PC-3 (cell line): ENCODE data around the gene B4GALNT1. TPM values are rescaled to one million over a fixed set of nuclear protein-coding genes. Genes with fewer than 3 reads are reported as not detected.

Experiments
- ATAC-seq: fragments of 200-7000 bp; cut with Tn5 transposase; 2 replicates; pipeline ENCODE4 v1.9.1; 2020; ENCODE audit warnings: mild to moderate bottlenecking, moderate library complexity
- BruUV-seq: library from RNA; stranded (reverse); fragments of 400-500 nt; replicated peaks from 2 replicates; lab custom pipeline; 2021; lab: Mats Ljungman, UMichigan
- CTCF ChIA-PET: fragments of 300-600 bp; sonication (Branson Sonifier 250); formaldehyde crosslinking; loops from one replicate; lab custom pipeline; 2022; ENCODE audit warnings: antibody characterized with exemption; lab: Charles Lee
- POLR2A ChIA-PET: fragments of 300-600 bp; sonication (Branson Sonifier 250); formaldehyde crosslinking; loops from one replicate; lab custom pipeline; 2022; ENCODE audit warnings: antibody characterized with exemption; ENCODE audit not compliant: unreplicated experiment; lab: Charles Lee
- DNase-seq: peaks from one replicate; pipeline ENCODE4 v3.0.0-alpha.2; 2015
- H2AFZ ChIP-seq: fragments of 300-600 bp; sonication (generic); 2 replicates; pipeline ENCODE4 v1.6.0; 2016; ENCODE audit warnings: antibody characterized with exemption, low read length
- H3F3A ChIP-seq: fragments of 300-600 bp; sonication (generic); one replicate; pipeline ENCODE4 v1.6.0; 2017; ENCODE audit warnings: antibody characterized with exemption, low read length, control low read depth, mild to moderate bottlenecking; ENCODE audit not compliant: unreplicated experiment
- H3K27ac ChIP-seq: fragments of 300-600 bp; sonication (generic); 2 replicates; pipeline ENCODE4 v1.5.1; 2016; ENCODE audit warnings: mild to moderate bottlenecking, low read length
- H3K27me3 ChIP-seq: fragments of 300-600 bp; sonication (generic); 2 replicates; pipeline ENCODE4 v1.6.1; 2016; ENCODE audit warnings: low read length, mixed read lengths
- H3K36me3 ChIP-seq: fragments of 300-600 bp; sonication (generic); 2 replicates; pipeline ENCODE4 v1.6.1; 2016; ENCODE audit warnings: low read depth, mixed run types, low read length, mixed read lengths
- H3K4me1 ChIP-seq: fragments of 300-600 bp; sonication (generic); 2 replicates; pipeline ENCODE4 v1.5.1; 2016; ENCODE audit warnings: low read length; ENCODE audit not compliant: insufficient read depth
- H3K4me2 ChIP-seq: fragments of 300-600 bp; sonication (generic); 2 replicates; pipeline ENCODE4 v1.6.0; 2016; ENCODE audit warnings: low read length
- H3K4me3 ChIP-seq: fragments of 300-600 bp; sonication (generic); 2 replicates; pipeline ENCODE4 v1.5.1; 2016; ENCODE audit warnings: mild to moderate bottlenecking, low read length, mixed read lengths
- H3K79me2 ChIP-seq: fragments of 300-600 bp; sonication (generic); 2 replicates; pipeline ENCODE4 v1.6.1; 2017; ENCODE audit warnings: low read length, mixed read lengths
- H3K9ac ChIP-seq: fragments of 300-600 bp; sonication (generic); 2 replicates; pipeline ENCODE4 v1.6.0; 2016; ENCODE audit warnings: mild to moderate bottlenecking, low read length
- H3K9me2 ChIP-seq: fragments of 300-600 bp; sonication (generic); replicated peaks from 2 replicates; pipeline ENCODE4 v1.6.1; 2016; ENCODE audit warnings: mixed run types, low read length, mixed read lengths
- H3K9me3 ChIP-seq: fragments of 300-600 bp; sonication (generic); 2 replicates; pipeline ENCODE4 v1.6.1; 2016; ENCODE audit warnings: low read length, mixed read lengths
- H4K20me1 ChIP-seq: fragments of 300-600 bp; sonication (generic); 2 replicates; pipeline ENCODE4 v1.6.1; 2016; ENCODE audit warnings: low read length, mixed read lengths
- EZH2 ChIP-seq: fragments of 300-600 bp; sonication (generic); IDR thresholded peaks from one replicate; pipeline ENCODE4 v1.6.1; 2017; ENCODE audit warnings: antibody characterized with exemption, mild to moderate bottlenecking, low read length; ENCODE audit not compliant: unreplicated experiment
- EZH2phosphoT487 ChIP-seq: fragments of 300-600 bp; sonication (generic); IDR thresholded peaks from 2 replicates; pipeline ENCODE4 v1.6.1; 2018; ENCODE audit warnings: mild to moderate bottlenecking, antibody characterized with exemption, low read length, borderline replicate concordance
- intact Hi-C: fragments of 100-400 bp; cut with micrococcal nuclease; formaldehyde crosslinking; loops from 2 replicates; pipeline ENCODE4 v1.9.0; 2023
- total RNA-seq: library from RNA; depleted of rRNA; stranded (reverse); fragments of >200 nt; gene quantifications from 2 replicates; pipeline ENCODE4 v1.2.3, GENCODE V29; 2014
- TF ChIP-seq, protein P1 (sequence below): fragments of 300-600 bp; sonication (generic); conservative IDR thresholded peaks from 2 replicates; pipeline ENCODE4 v1.5.1; 2017; ENCODE audit warnings: antibody characterized with exemption, low read depth, mild to moderate bottlenecking, low read length

The B4GALNT1 gene
- total RNA-seq, 1 experiment from 2014 or later: 39.0 TPM

GRCh38 chr12:57622293-57623245, 10.4 kb downstream of the B4GALNT1 start:
- ChIA-PET POLR2A (no interaction called here), CTCF (interaction anchor here (1.0 kb wide), 1 partner anchor 40 kb away, joined by 4 read pairs; no protein-coding TSS in a partner anchor)
- BruUV-seq: no TSS peak

GRCh38 chr12:57621497-57622292, 11.3 kb downstream of the B4GALNT1 start:
- Histone ChIP-seq H3K27me3 (peaks cover 15% of the 10 kb centered on the region), H4K20me1 (no peaks in the 10 kb centered on the region), H3K79me2 (no peaks in the 10 kb centered on the region), H3K9me2 (no peaks in the 10 kb centered on the region), H3K9ac (no peak overlapping the region), H3F3A (no peaks in the 10 kb centered on the region), H3K4me3 (no peak overlapping the region), H3K36me3 (no peaks in the 10 kb centered on the region), H3K9me3 (no peaks in the 10 kb centered on the region), H3K4me1 (no peaks in the 10 kb centered on the region), H3K27ac (no peak overlapping the region), H2AFZ (peak overlapping the region; percentile 52; the same call in 1 of the 2 replicates), H3K4me2 (peak overlapping the region; percentile 77)
- ATAC-seq: peak; percentile 90
- ChIA-PET POLR2A (no interaction called here), CTCF (interaction anchor here (1.0 kb wide), 1 partner anchor 40 kb away, joined by 4 read pairs; no protein-coding TSS in a partner anchor)
- TF ChIP-seq, protein P1, sequence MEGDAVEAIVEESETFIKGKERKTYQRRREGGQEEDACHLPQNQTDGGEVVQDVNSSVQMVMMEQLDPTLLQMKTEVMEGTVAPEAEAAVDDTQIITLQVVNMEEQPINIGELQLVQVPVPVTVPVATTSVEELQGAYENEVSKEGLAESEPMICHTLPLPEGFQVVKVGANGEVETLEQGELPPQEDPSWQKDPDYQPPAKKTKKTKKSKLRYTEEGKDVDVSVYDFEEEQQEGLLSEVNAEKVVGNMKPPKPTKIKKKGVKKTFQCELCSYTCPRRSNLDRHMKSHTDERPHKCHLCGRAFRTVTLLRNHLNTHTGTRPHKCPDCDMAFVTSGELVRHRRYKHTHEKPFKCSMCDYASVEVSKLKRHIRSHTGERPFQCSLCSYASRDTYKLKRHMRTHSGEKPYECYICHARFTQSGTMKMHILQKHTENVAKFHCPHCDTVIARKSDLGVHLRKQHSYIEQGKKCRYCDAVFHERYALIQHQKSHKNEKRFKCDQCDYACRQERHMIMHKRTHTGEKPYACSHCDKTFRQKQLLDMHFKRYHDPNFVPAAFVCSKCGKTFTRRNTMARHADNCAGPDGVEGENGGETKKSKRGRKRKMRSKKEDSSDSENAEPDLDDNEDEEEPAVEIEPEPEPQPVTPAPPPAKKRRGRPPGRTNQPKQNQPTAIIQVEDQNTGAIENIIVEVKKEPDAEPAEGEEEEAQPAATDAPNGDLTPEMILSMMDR: peak; percentile 93
- TF ChIP-seq EZH2: no peak
- intact Hi-C loops: loop anchor here (1.0 kb wide), 1 partner anchor 38 kb away; no protein-coding TSS in a partner anchor
- no TSS peak for BruUV-seq
- peak; percentile 44 for DNase-seq

More at GRCh38 chr12:57622293-57623245, 10.4 kb downstream of the B4GALNT1 start:
- Histone ChIP-seq H3K36me3 (no peaks in the 10 kb centered on the region), H2AFZ (0 out of 2 replicates have a peak overlapping the region, but pooled peaks have one; percentile 52), H3K9me2 (no peaks in the 10 kb centered on the region), H3K4me1 (no peaks in the 10 kb centered on the region), H3K9me3 (no peaks in the 10 kb centered on the region), H3K4me2 (no peak overlapping the region; the same call in 1 of the 2 replicates), H3K79me2 (no peaks in the 10 kb centered on the region), H4K20me1 (no peaks in the 10 kb centered on the region), H3K9ac (no peak overlapping the region), H3K4me3 (no peak overlapping the region), H3F3A (no peaks in the 10 kb centered on the region), H3K27ac (no peak overlapping the region), H3K27me3 (peaks cover 15% of the 10 kb centered on the region)
- no peak for DNase-seq
- intact Hi-C loops: no loop called here
- peak; percentile 8; the same call in 1 of the 2 replicates for ATAC-seq
- TF ChIP-seq EZH2 (no peak), EZH2phosphoT487 (no peak)
- TF ChIP-seq, protein P1: no peak
